Spleen (tissue), 3 donors: ENCODE data around the gene AFF4.

Source experiments
- POLR2A ChIP-seq, 3 donors: fragments of 450-650 bp; IDR thresholded peaks; one replicate each; pipeline ENCODE4 v1.5.1; 2017; ENCODE audit warnings: antibody characterized with exemption in 3 of 3, mild to moderate bottlenecking in 1 of 3
- POLR2AphosphoS5 ChIP-seq, 3 donors: sonication (generic); formaldehyde crosslinking; IDR thresholded peaks; one replicate each; pipeline ENCODE4 v1.5.1; 2017; ENCODE audit warnings: antibody characterized with exemption in 3 of 3

DNA sequence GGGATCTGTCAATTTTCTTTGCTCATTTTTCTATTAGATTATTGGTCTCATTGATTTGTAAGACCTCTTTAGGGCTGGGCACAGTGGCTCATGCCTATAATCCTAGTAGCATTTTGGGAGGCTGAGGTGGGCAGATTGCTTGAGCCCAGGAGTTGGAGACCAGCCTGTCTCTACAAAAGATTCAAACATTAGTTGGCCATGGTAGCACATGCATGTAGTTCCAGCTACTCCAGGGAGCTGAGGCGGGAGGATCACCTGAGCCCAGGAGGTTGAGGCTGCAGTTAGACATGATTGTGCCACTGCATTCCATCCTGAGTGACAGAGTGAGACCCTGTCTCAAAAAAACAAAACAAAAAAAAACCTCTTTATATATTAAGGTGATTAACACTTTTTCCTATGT is 126.6 kb downstream of the AFF4 start:
- TF ChIP-seq POLR2AphosphoS5 (IDR thresholded peaks at IDR 0.05) (no peak), POLR2A (IDR thresholded peaks at IDR 0.05) (no peak)
